Caco-2 (cell line): ENCODE measurements around the gene LRRC7. TPM values are rescaled to one million over a fixed set of nuclear protein-coding genes. Genes with fewer than 3 reads are reported as not detected.

Experiments
- BruUV-seq: library from RNA; stranded (reverse); fragments of 400-500 nt; replicated peaks from 2 replicates; lab custom pipeline; 2021; lab: Mats Ljungman, UMichigan
- CTCF ChIA-PET: fragments of 300-600 bp; sonication (Branson Sonifier 250); formaldehyde crosslinking; loops from one replicate; lab custom pipeline; 2022; ENCODE audit warnings: antibody characterized with exemption; lab: Charles Lee
- POLR2A ChIA-PET: fragments of 300-600 bp; sonication (Branson Sonifier 250); formaldehyde crosslinking; loops from one replicate; lab custom pipeline; 2022; ENCODE audit warnings: antibody characterized with exemption; lab: Charles Lee
- DNase-seq, 2 experiments: peaks; one replicate each; pipeline versions ENCODE4 v3.0.0 to v3.0.0-alpha.2; 2020 to 2022
- H3K27me3 ChIP-seq: replicated peaks from 2 replicates; pipeline ENCODE4 v1.6.0; 2011; ENCODE audit warnings: low read length; ENCODE audit not compliant: control insufficient read depth, insufficient read depth
- H3K36me3 ChIP-seq: 2 replicates; pipeline ENCODE4 v1.5.1; 2011; ENCODE audit warnings: low read length; ENCODE audit not compliant: control insufficient read depth, insufficient read depth
- H3K4me1 ChIP-seq: fragments of 250-450 bp; sonication (Bioruptor Pico); 2 replicates; pipeline ENCODE4 v1.5.1; 2020; ENCODE audit warnings: mild to moderate bottlenecking
- H3K4me3 ChIP-seq: 2 replicates; pipeline ENCODE4 v1.5.1; 2011; ENCODE audit warnings: low read depth, mild to moderate bottlenecking, control low read depth, low read length
- H3K9me3 ChIP-seq: fragments of 250-450 bp; sonication (Bioruptor Pico); 2 replicates; pipeline ENCODE4 v1.5.1; 2020; ENCODE audit warnings: mild to moderate bottlenecking, moderate library complexity
- H3K27ac Mint-ChIP-seq: one replicate; pipeline ENCODE4 v1.8.0; 2022; ENCODE audit warnings: mixed read lengths; ENCODE audit not compliant: unreplicated experiment
- H3K27me3 Mint-ChIP-seq: one replicate; pipeline ENCODE4 v1.8.0; 2022; ENCODE audit warnings: mixed read lengths; ENCODE audit not compliant: insufficient read depth, unreplicated experiment
- H3K36me3 Mint-ChIP-seq: one replicate; pipeline ENCODE4 v1.8.0; 2022; ENCODE audit warnings: mild to moderate bottlenecking, mixed read lengths; ENCODE audit not compliant: insufficient read depth, unreplicated experiment
- H3K4me1 Mint-ChIP-seq: one replicate; pipeline ENCODE4 v1.8.0; 2022; ENCODE audit warnings: low read depth, mixed read lengths; ENCODE audit not compliant: unreplicated experiment
- H3K4me3 Mint-ChIP-seq: one replicate; pipeline ENCODE4 v1.8.0; 2022; ENCODE audit warnings: mild to moderate bottlenecking, moderate library complexity, mixed read lengths; ENCODE audit not compliant: unreplicated experiment
- H3K9me3 Mint-ChIP-seq: one replicate; pipeline ENCODE4 v1.8.0; 2022; ENCODE audit warnings: mixed read lengths; ENCODE audit not compliant: unreplicated experiment
- CTCF ChIP-seq, 2 experiments: fragments of 200-600 bp in 1 of 2; IDR thresholded peaks; 1 replicate in 1 of 2; 2 replicates in 1 of 2; pipeline versions ENCODE4 v1.5.1 to v1.8.0; 2011 to 2022; ENCODE audit warnings: antibody characterized with exemption in 1 of 2, control low read depth in 1 of 2, inconsistent platforms in 1 of 2, low read depth in 1 of 2, low read length in 1 of 2, mild to moderate bottlenecking in 1 of 2, moderate library complexity in 1 of 2; ENCODE audit not compliant: insufficient read depth in 1 of 2, severe bottlenecking in 1 of 2, unreplicated experiment in 1 of 2
- intact Hi-C: fragments of 100-400 bp; cut with micrococcal nuclease; formaldehyde crosslinking; loops from one replicate; pipeline ENCODE4 v1.10.0; 2022; ENCODE audit not compliant: unreplicated experiment
- total RNA-seq: library from RNA; stranded (reverse); gene quantifications from 2 replicates; pipeline ENCODE4 v1.2.3, GENCODE V29; 2022

Gene LRRC7
- total RNA-seq, 1 experiment from 2014 or later, result 8.5 TPM

- DNase-seq, result no peak
- POLR2A ChIA-PET, result no interaction called here
- H3K4me1 Mint-ChIP-seq, result no peaks in the 10 kb centered on the region
- no peaks in the 10 kb centered on the region for H3K9me3 Mint-ChIP-seq
- peaks cover 7% of the 10 kb centered on the region for H3K36me3 Mint-ChIP-seq
- Histone ChIP-seq H3K27me3 (no peaks in the 10 kb centered on the region), H3K36me3 (no peaks in the 10 kb centered on the region), H3K4me1 (0 out of 2 replicates have a peak, but pooled peaks cover 3% of the 10 kb centered on the region), H3K9me3 (no peaks in the 10 kb centered on the region), H3K4me3 (peak overlapping the region; percentile 48)
- intact Hi-C loops, result loop anchor here (5.0 kb wide), 2 partner anchors 72 to 142 kb away; no protein-coding TSS in a partner anchor
- TF ChIP-seq CTCF (IDR thresholded peaks at IDR 0.05; ENCODE audit: insufficient read depth in 1 of 2, low read depth in 1 of 2, low read length in 1 of 2, severe bottlenecking in 1 of 2, unreplicated experiment in 1 of 2), result no peak
- H3K27me3 Mint-ChIP-seq, result no peaks in the 10 kb centered on the region
- BruUV-seq, result no TSS peak
- CTCF ChIA-PET, result no interaction called here
- peak overlapping the region; percentile 97 for H3K4me3 Mint-ChIP-seq
- H3K27ac Mint-ChIP-seq, result no peak overlapping the region
Observed at GRCh38 chr1:69569175-69569541, 1.4 kb downstream of the LRRC7 start.

GRCh38 chr1:69569576-69570328 lies 2.0 kb downstream of the LRRC7 start:
- intact Hi-C loops, result loop anchor here (5.0 kb wide), 2 partner anchors 72 to 142 kb away; no protein-coding TSS in a partner anchor
- ChIA-PET CTCF (no interaction called here), POLR2A (no interaction called here)
- Histone ChIP-seq H3K4me1 (0 out of 2 replicates have a peak, but pooled peaks cover 3% of the 10 kb centered on the region), H3K36me3 (no peaks in the 10 kb centered on the region), H3K27me3 (no peaks in the 10 kb centered on the region), H3K9me3 (no peaks in the 10 kb centered on the region), H3K4me3 (no peak overlapping the region; the same call in 1 of the 2 replicates)
- TF ChIP-seq CTCF (IDR thresholded peaks at IDR 0.05; ENCODE audit: insufficient read depth in 1 of 2, low read depth in 1 of 2, low read length in 1 of 2, severe bottlenecking in 1 of 2, unreplicated experiment in 1 of 2), result no peak
- Mint-ChIP-seq H3K27me3 (no peaks in the 10 kb centered on the region), H3K4me3 (peak overlapping the region; percentile 97), H3K4me1 (no peaks in the 10 kb centered on the region), H3K27ac (no peak overlapping the region), H3K9me3 (no peaks in the 10 kb centered on the region), H3K36me3 (peaks cover 7% of the 10 kb centered on the region)
- TSS peak; percentile 20 for BruUV-seq
- DNase-seq, result no peak

GRCh38 chr1:69570356-69570755 lies 2.6 kb downstream of the LRRC7 start:
- intact Hi-C loops, result no loop called here
- TF ChIP-seq CTCF (IDR thresholded peaks at IDR 0.05; ENCODE audit: insufficient read depth in 1 of 2, low read depth in 1 of 2, low read length in 1 of 2, severe bottlenecking in 1 of 2, unreplicated experiment in 1 of 2), result no peak
- no peak overlapping the region for H3K27ac Mint-ChIP-seq
- Histone ChIP-seq H3K4me1 (0 out of 2 replicates have a peak, but pooled peaks cover 3% of the 10 kb centered on the region), H3K27me3 (no peaks in the 10 kb centered on the region), H3K9me3 (no peaks in the 10 kb centered on the region), H3K4me3 (no peak overlapping the region), H3K36me3 (no peaks in the 10 kb centered on the region)
- POLR2A ChIA-PET, result no interaction called here
- no peaks in the 10 kb centered on the region for H3K9me3 Mint-ChIP-seq
- H3K36me3 Mint-ChIP-seq, result peaks cover 7% of the 10 kb centered on the region
- H3K4me3 Mint-ChIP-seq, result peak overlapping the region; percentile 97
- H3K4me1 Mint-ChIP-seq, result no peaks in the 10 kb centered on the region
- no peak for DNase-seq
- CTCF ChIA-PET, result no interaction called here
- no TSS peak for BruUV-seq
- H3K27me3 Mint-ChIP-seq, result no peaks in the 10 kb centered on the region
